Measurements from ENCODE around the gene LDLRAD3. TPM values are rescaled to one million over a fixed set of nuclear protein-coding genes. Genes with fewer than 3 reads are reported as not detected.

LDLRAD3 gene
- total and polyA plus RNA-seq, 7 donors: 5.9 to 20.7 (median 12.1) TPM

DNA sequence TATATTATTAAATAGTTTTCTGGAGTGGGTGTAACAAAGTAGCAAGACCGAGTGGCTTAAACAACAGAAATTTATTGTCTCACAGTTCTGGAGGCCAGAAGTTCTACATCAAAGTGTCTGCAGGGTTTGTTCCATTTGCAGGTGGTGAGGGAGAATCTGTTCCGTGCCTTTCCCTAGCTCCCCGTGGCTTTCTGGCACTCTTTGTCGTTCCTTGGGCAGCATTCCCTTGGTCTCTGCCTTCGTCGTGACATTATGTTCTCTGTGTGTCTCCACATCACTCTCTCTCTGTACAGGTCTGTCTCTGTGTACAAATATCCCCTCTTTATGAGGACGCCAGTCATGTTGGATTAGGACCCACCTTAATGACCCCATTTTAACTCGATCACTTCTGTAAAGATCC, 38.2 kb downstream of the LDLRAD3 start:
- H3K27ac ChIP-seq: no peak overlapping the region
- intact Hi-C loops (cut with DNase I): no loop called here
- H3K27me3 ChIP-seq (ENCODE audit: insufficient read depth in 3 of 3, low read length in 2 of 3): no peaks in the 10 kb centered on the region
- TF ChIP-seq, protein P1, sequence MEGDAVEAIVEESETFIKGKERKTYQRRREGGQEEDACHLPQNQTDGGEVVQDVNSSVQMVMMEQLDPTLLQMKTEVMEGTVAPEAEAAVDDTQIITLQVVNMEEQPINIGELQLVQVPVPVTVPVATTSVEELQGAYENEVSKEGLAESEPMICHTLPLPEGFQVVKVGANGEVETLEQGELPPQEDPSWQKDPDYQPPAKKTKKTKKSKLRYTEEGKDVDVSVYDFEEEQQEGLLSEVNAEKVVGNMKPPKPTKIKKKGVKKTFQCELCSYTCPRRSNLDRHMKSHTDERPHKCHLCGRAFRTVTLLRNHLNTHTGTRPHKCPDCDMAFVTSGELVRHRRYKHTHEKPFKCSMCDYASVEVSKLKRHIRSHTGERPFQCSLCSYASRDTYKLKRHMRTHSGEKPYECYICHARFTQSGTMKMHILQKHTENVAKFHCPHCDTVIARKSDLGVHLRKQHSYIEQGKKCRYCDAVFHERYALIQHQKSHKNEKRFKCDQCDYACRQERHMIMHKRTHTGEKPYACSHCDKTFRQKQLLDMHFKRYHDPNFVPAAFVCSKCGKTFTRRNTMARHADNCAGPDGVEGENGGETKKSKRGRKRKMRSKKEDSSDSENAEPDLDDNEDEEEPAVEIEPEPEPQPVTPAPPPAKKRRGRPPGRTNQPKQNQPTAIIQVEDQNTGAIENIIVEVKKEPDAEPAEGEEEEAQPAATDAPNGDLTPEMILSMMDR (IDR thresholded peaks at IDR 0.05): no peak
- ATAC-seq (peak in 2 of 4 donors; percentile 31 to 43), DNase-seq (no peak)
- no peaks in the 10 kb centered on the region for H3K36me3 ChIP-seq (ENCODE audit: insufficient read depth in 1 of 2, low read depth in 1 of 2)
- WGBS, 3 donors: 40 to 75% (median 43%) methylated on average over 8 of the region's 8 CpGs
- no peaks in the 10 kb centered on the region for H3K9me3 ChIP-seq
- H3K4me1 ChIP-seq: peaks cover 17% of the 10 kb centered on the region
- no peak overlapping the region for H3K4me3 ChIP-seq

DNA sequence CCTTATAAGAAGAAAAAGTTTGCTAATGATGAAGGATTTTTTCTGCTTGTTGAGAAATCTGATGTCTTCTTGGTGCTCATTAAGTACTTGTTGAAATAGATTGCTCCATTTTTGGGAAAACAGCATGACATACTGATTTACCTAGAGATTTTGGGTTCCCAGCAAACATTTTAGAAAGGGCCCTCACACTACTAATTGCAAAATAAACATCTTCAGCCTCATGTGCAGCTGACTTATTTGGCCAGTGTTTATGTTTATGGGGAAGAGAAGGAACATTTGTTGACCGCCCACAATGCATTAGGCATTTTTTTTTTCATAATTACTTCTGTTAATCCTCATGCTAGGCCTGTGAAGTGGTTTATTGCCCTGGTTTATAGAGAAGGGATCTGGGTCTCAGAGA, 40.1 kb downstream of the LDLRAD3 start:
- H3K27ac ChIP-seq: no peak overlapping the region
- 71 to 89% (median 82%) methylated on average over 1 of the region's 1 CpG for WGBS, 3 donors
- H3K9me3 ChIP-seq: no peaks in the 10 kb centered on the region
- peaks cover 17% of the 10 kb centered on the region for H3K4me1 ChIP-seq
- DNase-seq (no peak), ATAC-seq (peak in 1 of 4 donors; percentile 41)
- TF ChIP-seq, protein P1 (IDR thresholded peaks at IDR 0.05): no peak
- H3K36me3 ChIP-seq (ENCODE audit: insufficient read depth in 1 of 2, low read depth in 1 of 2): no peaks in the 10 kb centered on the region
- H3K4me3 ChIP-seq: no peak overlapping the region
- intact Hi-C loops (cut with DNase I): no loop called here
- H3K27me3 ChIP-seq (ENCODE audit: insufficient read depth in 3 of 3, low read length in 2 of 3): no peaks in the 10 kb centered on the region

DNA sequence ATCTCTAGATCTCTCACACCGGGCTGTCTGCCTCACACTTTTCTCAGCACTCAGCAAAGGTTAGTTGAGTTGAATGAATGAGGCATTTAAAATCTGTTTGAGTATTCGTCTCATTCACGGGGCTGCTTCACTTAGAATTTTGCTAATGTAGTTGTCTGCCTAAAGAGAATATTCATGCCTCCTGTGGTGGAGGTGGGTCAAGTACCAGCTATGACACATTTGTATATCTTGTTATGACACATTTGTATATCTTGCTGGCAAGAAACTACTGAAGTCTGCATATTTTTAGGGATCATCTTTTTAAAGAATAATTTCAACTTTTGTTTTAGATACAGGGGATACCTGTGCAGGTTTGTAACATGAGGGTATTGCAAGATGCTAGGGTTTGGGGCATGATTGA, 43.1 kb downstream of the LDLRAD3 start:
- intact Hi-C loops (cut with DNase I): no loop called here
- H3K27ac ChIP-seq: no peak overlapping the region
- H3K36me3 ChIP-seq (ENCODE audit: insufficient read depth in 1 of 2, low read depth in 1 of 2): no peaks in the 10 kb centered on the region
- H3K27me3 ChIP-seq (ENCODE audit: insufficient read depth in 3 of 3, low read length in 2 of 3): no peaks in the 10 kb centered on the region
- TF ChIP-seq, protein P1 (IDR thresholded peaks at IDR 0.05): no peak
- WGBS, 3 donors: 87 to 93% (median 88%) methylated on average over 3 of the region's 3 CpGs
- ATAC-seq (no peak), DNase-seq (no peak)
- no peak overlapping the region for H3K4me3 ChIP-seq
- no peaks in the 10 kb centered on the region for H3K9me3 ChIP-seq
- peaks cover 3% of the 10 kb centered on the region for H3K4me1 ChIP-seq

DNA sequence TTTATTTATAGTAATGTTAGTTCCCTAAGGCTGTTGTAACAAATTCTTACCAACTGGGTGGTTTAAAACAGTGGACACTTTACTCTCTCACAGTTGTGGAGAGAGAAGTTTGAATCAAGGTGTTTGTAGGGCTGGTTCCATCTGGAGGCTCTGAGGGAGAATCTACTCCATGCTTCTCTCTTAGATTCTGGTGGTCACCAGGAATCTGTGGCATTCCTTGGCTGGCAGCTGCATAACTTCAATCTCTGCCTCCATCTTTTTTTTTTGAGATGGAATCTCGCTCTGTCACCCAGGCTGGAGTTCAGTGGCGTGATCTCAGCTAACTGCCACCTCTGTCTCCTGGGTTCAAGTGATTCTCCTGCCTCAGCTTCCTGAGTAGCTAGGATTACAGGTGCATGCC, 46.3 kb downstream of the LDLRAD3 start:
- Histone ChIP-seq H3K4me1 (no peaks in the 10 kb centered on the region), H3K9me3 (no peaks in the 10 kb centered on the region), H3K4me3 (no peak overlapping the region), H3K27ac (no peak overlapping the region), H3K36me3 (ENCODE audit: insufficient read depth in 1 of 2, low read depth in 1 of 2) (no peaks in the 10 kb centered on the region), H3K27me3 (ENCODE audit: insufficient read depth in 3 of 3, low read length in 2 of 3) (no peaks in the 10 kb centered on the region)
- ATAC-seq (no peak), DNase-seq (no peak)
- WGBS, 3 donors: 95 to 100% (median 97%) methylated on average over 2 of the region's 2 CpGs
- intact Hi-C loops (cut with DNase I): no loop called here
- TF ChIP-seq, protein P1 (IDR thresholded peaks at IDR 0.05): no peak

DNA sequence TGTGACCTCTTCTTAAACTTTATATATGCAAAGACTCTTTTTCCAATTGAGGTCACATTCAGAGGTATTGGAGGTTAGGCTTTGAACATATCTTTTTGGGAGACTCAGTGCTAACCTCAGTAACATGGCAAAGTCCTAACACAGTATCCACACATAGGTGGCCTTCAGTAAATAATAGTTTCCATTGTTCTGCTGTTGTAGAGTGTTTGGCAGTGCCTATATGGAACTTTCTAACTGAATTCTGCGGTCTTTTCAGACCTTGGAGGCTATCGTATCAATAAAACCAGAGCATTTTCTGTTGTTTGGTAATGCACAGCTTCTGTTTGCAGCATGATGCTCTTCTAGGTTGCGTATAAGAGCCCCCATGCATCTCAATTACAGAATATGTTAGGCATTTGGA, 47.0 kb downstream of the LDLRAD3 start:
- WGBS, 3 donors: 96 to 98% (median 98%) methylated on average over 3 of the region's 3 CpGs
- no peak overlapping the region for H3K27ac ChIP-seq
- TF ChIP-seq, protein P1 (IDR thresholded peaks at IDR 0.05): no peak
- intact Hi-C loops (cut with DNase I): no loop called here
- no peak for ATAC-seq
- no peaks in the 10 kb centered on the region for H3K9me3 ChIP-seq
- no peaks in the 10 kb centered on the region for H3K4me1 ChIP-seq
- DNase-seq: no peak
- H3K27me3 ChIP-seq (ENCODE audit: insufficient read depth in 3 of 3, low read length in 2 of 3): no peaks in the 10 kb centered on the region
- H3K36me3 ChIP-seq (ENCODE audit: insufficient read depth in 1 of 2, low read depth in 1 of 2): no peaks in the 10 kb centered on the region
- H3K4me3 ChIP-seq: no peak overlapping the region

Measured in psoas muscle (tissue), 8 donors.